HG03280 (cell line): Measurements from ENCODE around the gene PON2.

Experiments
- ATAC-seq: cut with Tn5 transposase; IDR thresholded peaks from one replicate; pipeline ENCODE4 v1.9.1; 2021; ENCODE audit warnings: mild to moderate bottlenecking, moderate library complexity; ENCODE audit not compliant: unreplicated experiment

Gene PON2

GRCh38 chr7:95446618-95447017, 11.8 kb upstream of the PON2 start:
- ATAC-seq, result no peak

- no peak for ATAC-seq
Observed at GRCh38 chr7:95444796-95445195, 10.0 kb upstream of the PON2 start.

GRCh38 chr7:95441042-95441823, 6.4 kb upstream of the PON2 start:
- no peak for ATAC-seq

GRCh38 chr7:95440394-95441038, 5.7 kb upstream of the PON2 start:
- no peak for ATAC-seq

- ATAC-seq, result no peak
Observed at GRCh38 chr7:95436407-95436806, 1.6 kb upstream of the PON2 start.

GRCh38 chr7:95435422-95435780, 573 bp upstream of the PON2 start:
- no peak for ATAC-seq

GRCh38 chr7:95433952-95434556, 774 bp downstream of the PON2 start:
- ATAC-seq, result no peak

- no peak for ATAC-seq
Observed at GRCh38 chr7:95433129-95433528, 1.7 kb downstream of the PON2 start.

GRCh38 chr7:95432606-95433005, 2.2 kb downstream of the PON2 start:
- ATAC-seq, result no peak

GRCh38 chr7:95430864-95431263, 4.0 kb downstream of the PON2 start:
- ATAC-seq, result no peak

GRCh38 chr7:95429241-95429990, 5.4 kb downstream of the PON2 start:
- ATAC-seq, result no peak

GRCh38 chr7:95427914-95428516, 6.8 kb downstream of the PON2 start:
- no peak for ATAC-seq

GRCh38 chr7:95427166-95427565, 7.7 kb downstream of the PON2 start:
- no peak for ATAC-seq

GRCh38 chr7:95425694-95426093, 9.1 kb downstream of the PON2 start:
- ATAC-seq, result no peak

GRCh38 chr7:95424716-95425115, 10.1 kb downstream of the PON2 start:
- ATAC-seq, result no peak

- no peak for ATAC-seq
Observed at GRCh38 chr7:95421847-95422444, 12.9 kb downstream of the PON2 start.

GRCh38 chr7:95421000-95421846, 13.6 kb downstream of the PON2 start:
- ATAC-seq, result no peak

- no peak for ATAC-seq
Observed at GRCh38 chr7:95412075-95412474, 22.8 kb downstream of the PON2 start.

GRCh38 chr7:95411666-95412065, 23.2 kb downstream of the PON2 start:
- ATAC-seq, result no peak

GRCh38 chr7:95411036-95411435, 23.8 kb downstream of the PON2 start:
- ATAC-seq, result no peak
